ENCODE measurements around the gene ELAVL4. TPM values are rescaled to one million over a fixed set of nuclear protein-coding genes. Genes with fewer than 3 reads are reported as not detected.

The ELAVL4 gene
- total and polyA plus RNA-seq, 2 of the 8 experiments (the other 6 are each of a cell fraction or from before 2014, with no cell fraction given) = 0.21 to 0.89 TPM

DNA sequence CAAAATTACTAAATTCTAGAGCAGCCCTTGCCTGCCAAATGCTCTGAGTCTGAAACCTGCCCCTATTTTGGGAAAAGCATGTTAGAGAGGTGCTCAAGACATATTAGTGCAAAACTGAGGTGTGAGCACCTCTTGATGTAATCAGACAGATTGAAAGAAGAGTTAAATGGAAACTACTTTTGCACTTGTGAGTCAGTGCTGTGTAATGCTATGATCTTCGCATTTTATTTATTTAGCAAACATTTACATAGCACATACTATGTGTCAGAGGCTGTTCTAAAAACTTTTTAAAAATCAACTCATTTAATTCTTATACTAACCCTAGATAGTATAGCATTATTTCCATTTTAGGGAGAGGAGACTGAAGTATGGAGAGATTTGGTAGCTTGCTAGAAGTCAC lies 138.1 kb downstream of the ELAVL4 start:
- Histone ChIP-seq H2BK120ac (replicated peaks; ENCODE audit: low read depth, low read length) (no peak overlapping the region), H3K4me3 (ENCODE audit: extremely low read depth in 1 of 4, insufficient read depth in 2 of 4, low read depth in 3 of 4, low read length in 4 of 4) (no peak overlapping the region), H4K91ac (replicated peaks; ENCODE audit: insufficient read length, low read length) (no peak overlapping the region), H3K14ac (ENCODE audit: insufficient read length) (no peak overlapping the region), H3K4me1 (replicated peaks in 1 of 4; ENCODE audit: control insufficient read depth in 3 of 4, insufficient read depth in 4 of 4, low read length in 3 of 4) (peaks cover 0 to under 1% (median under 1%) of the 10 kb centered on the region in 4 experiments; a peak in 2 of 7 replicates), H3K9me3 (ENCODE audit: insufficient read depth in 2 of 2, low read depth in 1 of 2, low read length in 1 of 2) (no peaks in the 10 kb centered on the region), H3K23me2 (ENCODE audit: low read depth, low read length) (no peaks in the 10 kb centered on the region), H4K5ac (ENCODE audit: insufficient read length, low read depth, low read length) (no peak overlapping the region), H3K27me3 (replicated peaks in 1 of 4; ENCODE audit: control insufficient read depth in 3 of 4, extremely low read depth in 1 of 4, insufficient read depth in 3 of 4, low read length in 3 of 4) (no peaks in the 10 kb centered on the region), H3K27ac (ENCODE audit: low read depth, low read length) (no peak overlapping the region), H3K79me2 (ENCODE audit: control insufficient read depth in 1 of 2, insufficient read depth in 2 of 2, low read length in 2 of 2) (no peaks in the 10 kb centered on the region), H2AK5ac (ENCODE audit: low read depth, low read length) (no peak overlapping the region), H2BK12ac (ENCODE audit: low read depth, low read length) (no peak overlapping the region), H2BK5ac (ENCODE audit: low read depth, low read length) (no peak overlapping the region), H3K4ac (replicated peaks; ENCODE audit: insufficient read length, low read depth, low read length) (no peak overlapping the region), H3K23ac (ENCODE audit: insufficient read length) (no peak overlapping the region), H3K79me1 (ENCODE audit: low read depth, low read length) (no peaks in the 10 kb centered on the region), H4K20me1 (replicated peaks in 1 of 2; ENCODE audit: control insufficient read depth in 1 of 2, insufficient read depth in 2 of 2, low read length in 2 of 2) (no peaks in the 10 kb centered on the region), H3K4me2 (ENCODE audit: insufficient read depth in 1 of 2, low read depth in 2 of 2, low read length in 2 of 2) (no peak overlapping the region), H4K8ac (ENCODE audit: extremely low read depth, insufficient read depth, low read length) (no peak overlapping the region), H3K56ac (replicated peaks; ENCODE audit: insufficient read length, low read depth, low read length) (no peak overlapping the region), H3K18ac (ENCODE audit: extremely low read depth, low read length) (no peak overlapping the region), H2BK15ac (ENCODE audit: low read length) (no peak overlapping the region), H2AFZ (ENCODE audit: low read length) (no peak overlapping the region), H3K9ac (replicated peaks in 1 of 4; ENCODE audit: extremely low read depth in 1 of 4, low read depth in 3 of 4, low read length in 3 of 4) (no peak overlapping the region), H3K36me3 (ENCODE audit: control insufficient read depth in 2 of 4, insufficient read depth in 4 of 4, low read length in 3 of 4) (no peaks in the 10 kb centered on the region), H2BK20ac (ENCODE audit: low read length) (no peak overlapping the region)
- DNase-seq (ENCODE audit: low read depth in 1 of 2, low spot score in 2 of 2) (no peak), FAIRE-seq (no peak)
- 78% methylated on average over 1 of the region's 1 CpG; no CpG with 5 or more reads in 1 of the 2 experiments for WGBS, 2 experiments (ENCODE audit: extremely low coverage in 1 of 2, insufficient coverage in 1 of 2, insufficient read length in 1 of 2, insufficient replicate concordance in 2 of 2, low coverage in 1 of 2, low lambda C conversion rate in 2 of 2, missing lambda C conversion rate in 1 of 2)
- POLR2A ChIA-PET (ENCODE audit: partially characterized antibody) = no interaction called here
- CTCF ChIA-PET (ENCODE audit: partially characterized antibody) = interaction anchor here (3.6 kb wide), 1 partner anchor 25 kb away, joined by 11 read pairs; no protein-coding TSS in a partner anchor
- TF ChIP-seq SIRT6 (IDR thresholded peaks at IDR 0.05; ENCODE audit: low read length) (no peak), EZH2 (IDR thresholded peaks at IDR 0.05; ENCODE audit: low read depth, low read length, severe bottlenecking) (no peak), TCF12 (IDR thresholded peaks at IDR 0.05; ENCODE audit: low read depth, low read length) (no peak)
- TF ChIP-seq, protein P1, sequence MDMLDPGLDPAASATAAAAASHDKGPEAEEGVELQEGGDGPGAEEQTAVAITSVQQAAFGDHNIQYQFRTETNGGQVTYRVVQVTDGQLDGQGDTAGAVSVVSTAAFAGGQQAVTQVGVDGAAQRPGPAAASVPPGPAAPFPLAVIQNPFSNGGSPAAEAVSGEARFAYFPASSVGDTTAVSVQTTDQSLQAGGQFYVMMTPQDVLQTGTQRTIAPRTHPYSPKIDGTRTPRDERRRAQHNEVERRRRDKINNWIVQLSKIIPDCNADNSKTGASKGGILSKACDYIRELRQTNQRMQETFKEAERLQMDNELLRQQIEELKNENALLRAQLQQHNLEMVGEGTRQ (IDR thresholded peaks at IDR 0.05; ENCODE audit: low read length) = no peak
- TF ChIP-seq, protein P2, sequence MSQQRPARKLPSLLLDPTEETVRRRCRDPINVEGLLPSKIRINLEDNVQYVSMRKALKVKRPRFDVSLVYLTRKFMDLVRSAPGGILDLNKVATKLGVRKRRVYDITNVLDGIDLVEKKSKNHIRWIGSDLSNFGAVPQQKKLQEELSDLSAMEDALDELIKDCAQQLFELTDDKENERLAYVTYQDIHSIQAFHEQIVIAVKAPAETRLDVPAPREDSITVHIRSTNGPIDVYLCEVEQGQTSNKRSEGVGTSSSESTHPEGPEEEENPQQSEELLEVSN (IDR thresholded peaks at IDR 0.05) = no peak
- TF ChIP-seq, protein P3, sequence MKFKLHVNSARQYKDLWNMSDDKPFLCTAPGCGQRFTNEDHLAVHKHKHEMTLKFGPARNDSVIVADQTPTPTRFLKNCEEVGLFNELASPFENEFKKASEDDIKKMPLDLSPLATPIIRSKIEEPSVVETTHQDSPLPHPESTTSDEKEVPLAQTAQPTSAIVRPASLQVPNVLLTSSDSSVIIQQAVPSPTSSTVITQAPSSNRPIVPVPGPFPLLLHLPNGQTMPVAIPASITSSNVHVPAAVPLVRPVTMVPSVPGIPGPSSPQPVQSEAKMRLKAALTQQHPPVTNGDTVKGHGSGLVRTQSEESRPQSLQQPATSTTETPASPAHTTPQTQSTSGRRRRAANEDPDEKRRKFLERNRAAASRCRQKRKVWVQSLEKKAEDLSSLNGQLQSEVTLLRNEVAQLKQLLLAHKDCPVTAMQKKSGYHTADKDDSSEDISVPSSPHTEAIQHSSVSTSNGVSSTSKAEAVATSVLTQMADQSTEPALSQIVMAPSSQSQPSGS (IDR thresholded peaks at IDR 0.05; ENCODE audit: low read length) = no peak
